ENCODE results near the gene ESRRA. TPM values are rescaled to one million over a fixed set of nuclear protein-coding genes. Genes with fewer than 3 reads are reported as not detected.

The ESRRA gene
- total and polyA plus RNA-seq, 10 of the 15 experiments (the other 5 are each of a cell fraction or from before 2014, with no cell fraction given), result 0.32 to 48.9 (median 12.6) TPM

GRCh38 chr11:64303109-64304031 lies 2.0 kb upstream of the ESRRA start:
- no TSS peak for BruUV-seq (replicated peaks)
- Histone ChIP-seq H3K27ac (ENCODE audit: control insufficient read depth, insufficient read depth) (peak overlapping the region; percentile 90; the same call in 1 of the 2 replicates), H3K4me1 (ENCODE audit: control insufficient read depth, insufficient read depth, low read length) (peaks cover 27% of the 10 kb centered on the region), H4K20me1 (ENCODE audit: control insufficient read depth, insufficient read depth) (no peaks in the 10 kb centered on the region), H3K79me2 (ENCODE audit: control insufficient read depth, insufficient read depth, low read length) (peaks cover 22% of the 10 kb centered on the region), H3K27me3 (replicated peaks in 1 of 2; ENCODE audit: control insufficient read depth in 2 of 2, insufficient read depth in 2 of 2, low read length in 1 of 2) (peaks cover 5 to 17% of the 10 kb centered on the region in 2 experiments; a peak in 3 of 4 replicates), H2AFZ (ENCODE audit: control insufficient read depth, low read depth, low read length) (no peak overlapping the region), H3K4me2 (ENCODE audit: control insufficient read depth, insufficient read depth) (peak overlapping the region; percentile 46), H3K36me3 (ENCODE audit: control insufficient read depth in 2 of 2, insufficient read depth in 2 of 2, low read length in 1 of 2) (peaks cover 0 to 3% of the 10 kb centered on the region in 2 experiments; a peak in 2 of 4 replicates), H3K9me3 (replicated peaks; ENCODE audit: control insufficient read depth, insufficient read depth, low read length) (no peaks in the 10 kb centered on the region), H3K4me3 (peak overlapping the region; percentile 72), H3K9ac (ENCODE audit: control insufficient read depth, insufficient read depth, low read length) (peak overlapping the region; percentile 81; the same call in 1 of the 2 replicates)
- in situ Hi-C loops (cut with MboI), result loop anchor here (5.0 kb wide), 1 partner anchor 101 kb away; no protein-coding TSS in a partner anchor
- WGBS (ENCODE audit: insufficient coverage, insufficient replicate concordance, low lambda C conversion rate, missing lambda C conversion rate), result 62% methylated on average over 13 of the region's 13 CpGs
- TF ChIP-seq YBX1 (IDR thresholded peaks at IDR 0.05) (no peak), CREM (IDR thresholded peaks at IDR 0.05; ENCODE audit: low read depth) (no peak)
- FAIRE-seq, result no peak
- ChIA-PET POLR2A (interaction anchor here (0.6 to 5.8 kb wide), 15 partner anchors 14 to 319 kb away, joined by 3 to 70 read pairs (median 6); partner anchors contain the start of genes BAD, FERMT3, FKBP2 and NUDT22), SMC1A (ENCODE audit: uncharacterized antibody, unreplicated experiment) (interaction anchor here (0.7 to 5.7 kb wide), 10 partner anchors 14 to 151 kb away, joined by 3 to 98 read pairs (median 6); partner anchors contain the start of genes FERMT3, PRDX5 and TRMT112), RAD21 (ENCODE audit: unreplicated experiment) (interaction anchor here (0.9 to 5.8 kb wide), 14 partner anchors 14 to 97 kb away, joined by 3 to 125 read pairs (median 6); partner anchors contain the start of genes FERMT3, FKBP2, GPR137 and NUDT22), CTCF (interaction anchor here (0.7 to 5.8 kb wide), 23 partner anchors 11 to 369 kb away, joined by 3 to 238 read pairs (median 7); partner anchors contain the start of genes BAD, CCDC88B, FERMT3 and GPR137)
- DNase-seq (ENCODE audit: low read depth, low spot score), result no peak
- intact Hi-C loops (cut with micrococcal nuclease; ENCODE audit: unreplicated experiment), result loop anchor here (1.0 to 5.0 kb wide), 3 partner anchors 63 to 631 kb away; partner anchors contain the start of genes ATL3 and FKBP2
- no peak for ATAC-seq

- in situ Hi-C loops (cut with MboI) (loop anchor here (5.0 kb wide), 1 partner anchor 102 kb away; no protein-coding TSS in a partner anchor), intact Hi-C loops (cut with micrococcal nuclease; ENCODE audit: unreplicated experiment) (loop anchor here (1.0 to 5.0 kb wide), 3 partner anchors 63 to 632 kb away; partner anchors contain the start of genes ATL3 and FKBP2)
- Histone ChIP-seq H3K27me3 (replicated peaks in 1 of 2; ENCODE audit: control insufficient read depth in 2 of 2, insufficient read depth in 2 of 2, low read length in 1 of 2) (peaks cover 5 to 17% of the 10 kb centered on the region in 2 experiments; a peak in 3 of 4 replicates), H3K9me3 (replicated peaks; ENCODE audit: control insufficient read depth, insufficient read depth, low read length) (no peaks in the 10 kb centered on the region), H2AFZ (ENCODE audit: control insufficient read depth, low read depth, low read length) (no peak overlapping the region), H3K9ac (ENCODE audit: control insufficient read depth, insufficient read depth, low read length) (peak overlapping the region; percentile 81; the same call in 1 of the 2 replicates), H3K36me3 (ENCODE audit: control insufficient read depth in 2 of 2, insufficient read depth in 2 of 2, low read length in 1 of 2) (peaks cover 0 to 3% of the 10 kb centered on the region in 2 experiments; a peak in 2 of 4 replicates), H3K4me2 (ENCODE audit: control insufficient read depth, insufficient read depth) (peak overlapping the region; percentile 46), H3K4me1 (ENCODE audit: control insufficient read depth, insufficient read depth, low read length) (peaks cover 27% of the 10 kb centered on the region), H4K20me1 (ENCODE audit: control insufficient read depth, insufficient read depth) (no peaks in the 10 kb centered on the region), H3K79me2 (ENCODE audit: control insufficient read depth, insufficient read depth, low read length) (peaks cover 22% of the 10 kb centered on the region), H3K4me3 (peak overlapping the region; percentile 72), H3K27ac (ENCODE audit: control insufficient read depth, insufficient read depth) (peak overlapping the region; percentile 90)
- BruUV-seq (replicated peaks), result no TSS peak
- FAIRE-seq, result no peak
- POLR2A ChIA-PET, result interaction anchor here (0.6 to 5.8 kb wide), 17 partner anchors 13 to 319 kb away, joined by 3 to 70 read pairs (median 6); partner anchors contain the start of genes BAD, FERMT3, FKBP2 and NUDT22
- 9% methylated on average over 5 of the region's 5 CpGs for WGBS (ENCODE audit: insufficient coverage, insufficient replicate concordance, low lambda C conversion rate, missing lambda C conversion rate)
- RAD21 ChIA-PET (ENCODE audit: unreplicated experiment), result interaction anchor here (0.9 to 5.8 kb wide), 13 partner anchors 14 to 97 kb away, joined by 3 to 125 read pairs (median 7); partner anchors contain the start of genes FERMT3, FKBP2, GPR137 and NUDT22
- CTCF ChIA-PET, result interaction anchor here (0.8 to 5.8 kb wide), 26 partner anchors 13 to 346 kb away, joined by 3 to 238 read pairs (median 6); partner anchors contain the start of genes BAD, CCDC88B, FERMT3 and GPR137
- SMC1A ChIA-PET (ENCODE audit: uncharacterized antibody, unreplicated experiment), result interaction anchor here (0.7 to 5.7 kb wide), 9 partner anchors 14 to 151 kb away, joined by 3 to 98 read pairs (median 7); partner anchors contain the start of genes FERMT3, FKBP2, PRDX5 and TRMT112
- no peak for DNase-seq (ENCODE audit: low read depth, low spot score)
- no peak for ATAC-seq
- TF ChIP-seq EGR1 (IDR thresholded peaks at IDR 0.05; ENCODE audit: borderline replicate concordance in 1 of 2, low read depth in 2 of 2, low read length in 2 of 2) (0 out of 3 replicates have a peak, but pooled peaks of 1 of the 2 experiments have one; percentile 13), ZNF217 (IDR thresholded peaks at IDR 0.05) (no peak)
Observed at GRCh38 chr11:64304032-64304315, 1.4 kb upstream of the ESRRA start.
